GM21515 (cell line): Measurements from ENCODE around the gene CD47.
A peak's percentile ranks its signal among the peaks of the same experiment; 100 is the strongest.

ENCODE experiments used
- ATAC-seq: cut with Tn5 transposase; IDR thresholded peaks from one replicate; pipeline ENCODE4 v1.9.1; 2021; ENCODE audit not compliant: unreplicated experiment

The CD47 gene

GRCh38 chr3:108092501-108092900, 1.7 kb upstream of the CD47 start:
- no peak for ATAC-seq

DNA sequence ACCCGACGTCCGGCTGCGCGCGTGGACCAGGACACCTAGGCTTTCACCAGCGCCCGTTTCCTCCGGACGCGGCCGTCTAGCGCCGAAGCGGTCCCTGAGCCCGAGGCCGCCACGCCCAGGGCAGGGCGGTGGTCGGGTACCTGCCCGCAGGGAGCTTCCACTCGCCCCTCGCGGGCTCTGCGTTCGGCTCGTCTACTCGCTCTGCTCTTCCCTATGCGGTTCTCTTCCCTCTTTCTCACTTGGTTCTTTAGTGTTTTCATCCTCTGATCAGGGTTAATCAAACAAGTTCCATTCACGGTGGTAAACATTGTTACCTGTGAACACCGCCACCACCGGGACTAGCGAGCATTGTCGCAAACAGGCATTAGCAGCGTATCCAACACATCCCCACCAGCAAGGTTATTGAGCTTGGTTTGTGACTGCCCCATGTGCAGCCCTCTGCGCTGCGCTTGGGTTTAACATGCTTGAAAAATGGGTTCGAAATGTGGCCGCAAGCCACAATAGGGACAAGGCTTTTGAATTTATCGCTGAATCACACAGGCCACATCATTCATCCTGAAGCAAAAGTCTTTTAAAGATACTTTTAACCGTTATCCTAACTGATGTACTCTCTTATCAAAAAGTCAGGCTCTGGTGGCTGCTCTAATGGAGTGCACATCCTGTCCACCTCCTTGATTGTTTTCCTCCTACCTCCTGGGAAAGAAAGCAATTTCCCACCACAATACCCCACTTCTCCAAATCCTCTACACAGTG, 843 bp upstream of the CD47 start:
- ATAC-seq, result no peak

DNA sequence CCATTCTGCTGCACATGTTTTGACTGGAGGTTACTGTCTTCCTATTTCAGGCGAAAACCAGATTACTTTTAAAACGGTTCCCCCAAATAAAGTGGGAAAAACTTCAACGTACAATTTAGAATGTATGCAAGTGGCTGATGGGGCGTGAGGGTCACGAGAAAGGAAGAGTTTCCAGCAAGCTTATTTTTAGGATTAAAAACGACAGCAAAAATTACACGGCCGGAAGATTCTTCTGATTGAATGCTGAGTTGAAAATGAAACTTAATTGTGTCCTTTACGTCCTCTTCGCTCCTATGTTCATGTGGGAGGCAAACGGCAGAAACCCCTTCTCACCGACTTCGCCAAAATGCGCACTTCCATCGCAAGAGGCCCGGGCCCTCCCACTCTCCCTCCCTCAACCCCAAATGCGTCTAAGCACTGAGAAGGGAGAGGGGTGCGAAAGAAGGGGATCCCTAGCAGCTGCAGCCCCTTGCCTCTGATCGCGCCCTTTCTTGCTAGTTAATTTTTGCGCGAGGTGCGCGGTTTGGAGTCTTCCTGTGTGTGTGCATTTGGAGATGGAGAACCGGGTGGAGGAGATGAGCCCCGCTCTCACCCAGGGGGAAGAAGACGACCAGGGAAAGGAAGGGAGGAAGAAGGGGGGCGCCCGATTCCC, 656 bp downstream of the CD47 start:
- peak; percentile 27 for ATAC-seq

GRCh38 chr3:108089579-108089978, 1.3 kb downstream of the CD47 start:
- no peak for ATAC-seq

- ATAC-seq, result no peak
Observed at GRCh38 chr3:108088697-108089096, 2.1 kb downstream of the CD47 start.

- ATAC-seq, result no peak
Observed at GRCh38 chr3:108088146-108088545, 2.7 kb downstream of the CD47 start.

- no peak for ATAC-seq
Observed at GRCh38 chr3:108086653-108087052, 4.2 kb downstream of the CD47 start.

DNA sequence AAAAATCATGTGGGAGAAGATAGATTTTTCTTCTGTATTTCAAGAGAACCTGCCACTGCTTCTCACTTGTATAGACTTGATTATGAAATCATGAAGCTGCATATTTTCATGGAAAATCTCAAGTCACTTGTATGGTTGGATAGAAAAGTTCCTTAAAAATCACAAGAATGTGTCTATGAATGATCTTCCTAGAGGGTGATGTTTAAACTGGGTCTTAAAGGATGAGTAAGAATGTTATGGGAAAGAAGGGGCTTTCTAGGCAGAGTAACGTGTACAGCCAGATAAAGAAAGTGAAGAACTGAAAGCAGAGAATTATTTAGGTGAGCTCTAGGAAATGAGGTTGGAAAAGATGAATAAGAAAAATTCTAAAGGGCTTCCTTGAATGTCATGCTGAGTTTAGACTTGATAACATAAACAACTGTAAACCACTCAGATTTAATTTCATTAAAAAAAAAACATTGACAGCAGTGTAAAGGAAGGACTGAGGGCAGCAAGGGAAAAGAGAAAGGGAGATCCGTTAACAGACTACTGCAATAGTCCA, 5.0 kb downstream of the CD47 start:
- no peak for ATAC-seq

DNA sequence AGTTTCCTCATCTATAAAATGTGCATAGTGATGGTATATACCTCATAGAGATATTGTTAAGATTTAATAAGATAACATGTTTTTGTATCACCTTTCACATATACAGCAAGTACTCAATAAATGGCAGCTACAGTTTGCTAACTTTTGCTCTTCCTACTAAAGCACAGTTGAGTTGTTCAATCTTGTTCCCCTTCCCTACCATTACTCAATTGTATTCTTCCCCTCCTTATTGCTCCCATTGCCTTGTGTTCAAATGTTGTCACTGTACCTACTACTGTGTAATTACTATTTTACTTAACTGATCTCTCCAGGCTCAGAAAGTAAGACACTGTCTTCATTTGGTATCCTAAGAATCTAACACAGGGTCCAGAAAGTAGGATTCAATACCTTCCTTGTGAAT, 5.5 kb downstream of the CD47 start:
- ATAC-seq, result no peak

- no peak for ATAC-seq
Observed at GRCh38 chr3:108079877-108080276, 11.0 kb downstream of the CD47 start.

DNA sequence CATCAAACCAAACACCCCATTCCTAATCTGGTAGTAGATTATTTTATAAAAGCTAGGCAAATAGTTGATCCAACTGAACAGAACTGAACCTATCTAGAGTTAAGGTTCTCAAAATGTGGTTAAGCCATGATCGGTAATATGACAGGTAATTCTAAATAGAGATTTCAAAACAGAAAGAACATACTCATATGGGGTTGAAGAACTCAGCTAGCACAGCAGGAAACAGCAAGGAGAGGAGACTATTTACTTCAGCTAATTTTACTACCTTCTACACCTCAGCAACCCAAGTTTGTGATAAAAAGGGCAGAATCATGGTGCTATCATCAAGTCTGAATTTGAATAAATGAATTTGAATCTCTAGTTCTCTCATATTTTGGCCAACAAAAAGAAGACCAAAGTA, 11.8 kb downstream of the CD47 start:
- ATAC-seq, result no peak

DNA sequence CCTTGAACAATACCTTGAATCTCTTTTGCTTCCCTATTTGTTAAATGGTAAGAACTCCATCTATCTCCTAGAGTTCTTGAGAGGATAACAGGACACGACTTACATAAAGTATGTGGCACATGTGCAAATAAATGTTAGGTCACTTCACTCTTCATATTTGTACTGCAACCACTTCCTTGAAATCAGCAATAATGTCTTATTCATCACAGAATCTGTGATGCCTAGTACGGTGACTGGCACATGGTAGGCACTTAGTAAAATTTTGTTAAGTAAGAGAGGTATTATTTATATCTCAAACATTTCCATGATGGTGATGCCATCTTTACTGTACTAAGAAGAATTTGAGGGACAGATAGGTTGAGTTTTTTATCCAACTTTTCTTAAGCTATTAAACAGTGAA, 14.3 kb downstream of the CD47 start:
- no peak for ATAC-seq

DNA sequence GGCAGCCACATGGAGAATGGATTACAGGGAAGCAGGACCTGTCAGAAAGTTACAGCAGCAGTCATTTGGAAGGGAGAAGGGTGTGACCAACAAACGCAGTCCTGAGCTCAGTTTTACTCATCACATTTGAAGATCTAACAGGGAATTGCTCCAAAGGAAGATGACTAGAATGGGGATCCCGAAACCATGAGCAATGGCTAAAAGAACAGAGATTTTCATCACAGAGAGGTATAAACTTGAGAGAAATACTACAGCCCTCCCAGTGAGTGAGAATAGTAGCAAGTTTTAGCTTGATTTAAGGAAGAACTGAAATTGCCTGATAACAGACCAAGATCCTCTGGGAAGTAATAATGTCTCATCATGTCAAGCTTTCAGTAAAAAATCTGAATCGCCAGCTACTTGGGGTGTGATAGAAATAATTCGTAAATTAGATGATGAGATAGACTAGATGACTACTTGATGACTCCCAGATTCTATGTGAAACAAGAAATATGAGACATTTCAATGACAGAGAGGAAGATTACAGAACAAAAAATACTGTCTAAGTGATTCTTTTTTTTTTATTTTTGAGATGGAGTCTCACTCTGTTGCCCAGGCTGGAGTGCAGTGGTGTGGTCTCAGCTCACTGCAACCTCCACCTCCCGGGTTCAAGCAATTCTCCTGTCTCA, 16.9 kb downstream of the CD47 start:
- ATAC-seq, result no peak

GRCh38 chr3:108071368-108071767, 19.5 kb downstream of the CD47 start:
- ATAC-seq, result no peak

DNA sequence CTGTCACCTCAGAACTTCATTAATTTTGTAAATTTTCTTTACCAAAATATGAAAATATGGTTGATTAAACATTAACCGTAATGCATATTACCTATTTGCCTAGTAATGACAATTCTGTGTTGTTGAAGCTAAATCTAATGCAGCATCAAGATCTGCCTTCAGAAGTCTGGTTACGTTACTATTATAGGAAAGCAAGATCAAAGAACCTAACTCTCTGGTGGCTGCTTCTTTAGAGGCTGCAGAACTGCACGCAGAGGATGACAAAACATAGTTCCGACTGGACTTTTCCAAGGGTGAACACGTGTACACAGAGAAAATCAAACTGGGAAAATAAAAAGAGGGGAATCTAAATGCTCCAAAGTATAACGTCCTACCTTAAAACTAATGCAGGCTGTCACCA, 20.5 kb downstream of the CD47 start:
- no peak for ATAC-seq

DNA sequence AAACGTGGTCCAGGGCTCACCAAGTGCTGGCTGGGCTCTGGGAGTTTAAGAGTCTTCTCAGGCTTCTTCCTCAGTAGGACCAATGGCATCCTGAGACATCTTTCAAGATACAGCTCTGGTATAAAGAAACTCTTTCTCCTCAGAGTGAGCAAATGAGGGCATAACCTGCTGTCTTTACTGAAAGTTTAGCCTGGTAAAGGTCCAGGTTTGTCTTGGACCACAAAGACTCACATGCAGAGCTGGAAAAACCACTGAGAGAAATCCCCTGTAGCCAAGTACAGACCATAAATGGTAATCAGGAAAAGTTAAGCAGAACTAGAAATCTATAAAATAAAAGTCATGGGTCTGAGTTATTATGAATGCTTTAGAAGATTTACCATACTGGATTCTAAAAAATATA, 23.1 kb downstream of the CD47 start:
- ATAC-seq, result no peak

DNA sequence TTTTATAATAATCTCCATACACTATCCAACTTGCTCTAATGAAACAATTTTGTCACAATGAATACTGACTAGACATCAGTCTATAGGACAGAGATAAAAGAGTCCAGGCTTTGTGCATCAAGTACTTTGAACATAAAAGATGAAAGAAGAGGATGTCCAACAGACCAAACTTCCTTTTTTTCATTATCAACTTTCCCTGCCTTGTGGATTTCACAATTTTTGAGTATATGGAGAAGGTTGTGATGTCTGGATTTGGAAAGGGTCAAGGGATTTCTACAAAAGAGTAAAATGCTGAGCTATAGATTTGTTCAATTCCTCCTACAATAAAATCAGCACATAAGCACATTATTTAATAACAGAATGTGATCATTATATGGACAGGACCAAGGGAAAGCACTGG, 25.7 kb downstream of the CD47 start:
- ATAC-seq, result no peak

DNA sequence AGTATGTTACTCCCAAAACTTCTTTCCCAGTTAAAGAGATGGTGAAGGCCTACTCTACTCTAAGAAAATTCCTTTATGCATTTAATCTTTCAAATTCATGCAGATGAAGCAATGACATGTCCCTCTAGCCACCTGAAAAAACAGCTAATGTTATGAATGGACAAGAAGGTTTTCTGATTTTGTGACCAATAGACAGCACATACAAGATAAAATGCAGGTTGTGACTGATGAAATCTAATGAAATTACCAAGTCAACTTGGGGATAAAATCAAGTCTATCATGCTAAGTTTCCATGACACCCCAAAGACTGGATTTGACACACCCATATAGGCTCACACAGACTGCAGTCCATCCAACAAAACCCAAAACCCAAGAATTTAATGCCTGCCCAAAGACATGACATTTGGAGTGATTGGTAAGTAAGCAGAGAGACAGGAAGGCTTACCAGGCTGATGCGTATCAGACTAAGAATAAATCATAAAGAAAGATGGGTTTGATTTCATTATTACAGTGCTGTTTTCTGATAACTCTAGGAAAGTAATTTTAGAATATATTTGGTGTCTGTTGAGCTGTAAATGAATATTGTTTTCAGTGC, 26.4 kb downstream of the CD47 start:
- ATAC-seq, result no peak

- peak; percentile 62 for ATAC-seq
Observed at GRCh38 chr3:108062051-108062450, 28.8 kb downstream of the CD47 start.

GRCh38 chr3:108060331-108060730, 30.5 kb downstream of the CD47 start:
- no peak for ATAC-seq

GRCh38 chr3:108055931-108056330, 34.9 kb downstream of the CD47 start:
- ATAC-seq, result no peak

GRCh38 chr3:108054935-108055334, 35.9 kb downstream of the CD47 start:
- ATAC-seq, result no peak
